ENCODE results near the gene EPB41L4B. TPM values are rescaled to one million over a fixed set of nuclear protein-coding genes. Genes with fewer than 3 reads are reported as not detected.

The EPB41L4B gene
- total and polyA plus RNA-seq, 2 donors from 2014 or later: 6.5 to 7.7 TPM

DNA sequence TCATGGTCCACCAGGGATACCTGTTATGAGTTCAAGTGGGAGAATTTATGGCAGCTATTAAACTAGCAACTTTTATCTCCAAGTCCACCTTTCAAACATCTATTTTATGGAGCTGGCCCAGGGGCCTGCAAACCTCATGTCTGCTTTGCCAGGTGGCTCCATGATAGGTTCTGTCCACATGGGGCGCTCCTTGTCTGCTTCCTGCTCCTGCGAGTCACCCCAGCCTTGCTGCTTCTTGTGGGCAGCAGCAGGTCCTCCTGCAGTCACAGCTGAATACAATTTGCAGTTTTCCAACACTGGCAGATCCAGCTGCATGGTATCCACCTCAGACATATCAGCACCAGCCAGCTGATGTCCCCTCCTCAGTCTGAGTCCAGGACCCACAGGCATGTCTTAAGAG lies 114.2 kb downstream of the EPB41L4B start:
- intact Hi-C loops (cut with DNase I): no loop called here
- H3K27ac ChIP-seq (ENCODE audit: low read depth in 2 of 2, low read length in 2 of 2): no peak overlapping the region
- H3K4me1 ChIP-seq (ENCODE audit: control insufficient read depth in 2 of 3, insufficient read depth in 2 of 3, low read depth in 1 of 3, low read length in 3 of 3): no peaks in the 10 kb centered on the region
- FAIRE-seq (no peak), DNase-seq (no peak)
- H3K27me3 ChIP-seq (ENCODE audit: control insufficient read depth, insufficient read depth, low read length): no peaks in the 10 kb centered on the region
- no peaks in the 10 kb centered on the region for H3K36me3 ChIP-seq (ENCODE audit: control insufficient read depth in 2 of 3, insufficient read depth in 3 of 3, low read length in 3 of 3)
- H3K9ac ChIP-seq (ENCODE audit: low read length in 3 of 3): no peak overlapping the region
- no peaks in the 10 kb centered on the region for H3K9me3 ChIP-seq (ENCODE audit: control insufficient read depth in 2 of 3, insufficient read depth in 1 of 3, low read length in 3 of 3)
- H3K4me3 ChIP-seq (ENCODE audit: low read length in 3 of 3): no peak overlapping the region
- TF ChIP-seq, protein P1, sequence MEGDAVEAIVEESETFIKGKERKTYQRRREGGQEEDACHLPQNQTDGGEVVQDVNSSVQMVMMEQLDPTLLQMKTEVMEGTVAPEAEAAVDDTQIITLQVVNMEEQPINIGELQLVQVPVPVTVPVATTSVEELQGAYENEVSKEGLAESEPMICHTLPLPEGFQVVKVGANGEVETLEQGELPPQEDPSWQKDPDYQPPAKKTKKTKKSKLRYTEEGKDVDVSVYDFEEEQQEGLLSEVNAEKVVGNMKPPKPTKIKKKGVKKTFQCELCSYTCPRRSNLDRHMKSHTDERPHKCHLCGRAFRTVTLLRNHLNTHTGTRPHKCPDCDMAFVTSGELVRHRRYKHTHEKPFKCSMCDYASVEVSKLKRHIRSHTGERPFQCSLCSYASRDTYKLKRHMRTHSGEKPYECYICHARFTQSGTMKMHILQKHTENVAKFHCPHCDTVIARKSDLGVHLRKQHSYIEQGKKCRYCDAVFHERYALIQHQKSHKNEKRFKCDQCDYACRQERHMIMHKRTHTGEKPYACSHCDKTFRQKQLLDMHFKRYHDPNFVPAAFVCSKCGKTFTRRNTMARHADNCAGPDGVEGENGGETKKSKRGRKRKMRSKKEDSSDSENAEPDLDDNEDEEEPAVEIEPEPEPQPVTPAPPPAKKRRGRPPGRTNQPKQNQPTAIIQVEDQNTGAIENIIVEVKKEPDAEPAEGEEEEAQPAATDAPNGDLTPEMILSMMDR (IDR thresholded peaks at IDR 0.05; ENCODE audit: borderline replicate concordance, extremely low read depth, insufficient read depth): no peak

DNA sequence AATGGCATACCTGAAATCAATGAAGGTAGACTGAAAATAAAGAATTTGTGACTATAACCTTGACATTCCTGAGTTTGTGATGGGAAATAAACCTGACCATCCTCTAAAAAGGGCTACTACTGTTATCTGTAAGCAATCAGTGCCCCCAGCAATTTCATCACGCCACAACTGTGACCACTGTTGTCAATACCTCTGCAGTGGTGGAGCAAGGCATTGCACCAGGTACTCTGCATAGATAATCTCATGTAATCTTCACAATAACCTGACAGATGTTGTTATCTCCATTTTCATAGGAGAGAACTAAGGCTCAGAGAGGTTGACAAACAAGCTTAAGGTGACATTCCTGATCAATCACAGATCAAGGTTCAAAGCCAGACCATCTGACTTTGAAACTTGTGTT lies 115.3 kb downstream of the EPB41L4B start:
- Histone ChIP-seq H3K9me3 (ENCODE audit: control insufficient read depth in 2 of 3, insufficient read depth in 1 of 3, low read length in 3 of 3) (no peaks in the 10 kb centered on the region), H3K36me3 (ENCODE audit: control insufficient read depth in 2 of 3, insufficient read depth in 3 of 3, low read length in 3 of 3) (no peaks in the 10 kb centered on the region), H3K27me3 (ENCODE audit: control insufficient read depth, insufficient read depth, low read length) (no peaks in the 10 kb centered on the region), H3K27ac (ENCODE audit: low read depth in 2 of 2, low read length in 2 of 2) (no peak overlapping the region), H3K4me3 (ENCODE audit: low read length in 3 of 3) (no peak overlapping the region), H3K9ac (ENCODE audit: low read length in 3 of 3) (no peak overlapping the region), H3K4me1 (ENCODE audit: control insufficient read depth in 2 of 3, insufficient read depth in 2 of 3, low read depth in 1 of 3, low read length in 3 of 3) (no peaks in the 10 kb centered on the region)
- intact Hi-C loops (cut with DNase I): no loop called here
- FAIRE-seq (no peak), DNase-seq (no peak)
- TF ChIP-seq, protein P1 (IDR thresholded peaks at IDR 0.05; ENCODE audit: borderline replicate concordance, extremely low read depth, insufficient read depth): no peak

DNA sequence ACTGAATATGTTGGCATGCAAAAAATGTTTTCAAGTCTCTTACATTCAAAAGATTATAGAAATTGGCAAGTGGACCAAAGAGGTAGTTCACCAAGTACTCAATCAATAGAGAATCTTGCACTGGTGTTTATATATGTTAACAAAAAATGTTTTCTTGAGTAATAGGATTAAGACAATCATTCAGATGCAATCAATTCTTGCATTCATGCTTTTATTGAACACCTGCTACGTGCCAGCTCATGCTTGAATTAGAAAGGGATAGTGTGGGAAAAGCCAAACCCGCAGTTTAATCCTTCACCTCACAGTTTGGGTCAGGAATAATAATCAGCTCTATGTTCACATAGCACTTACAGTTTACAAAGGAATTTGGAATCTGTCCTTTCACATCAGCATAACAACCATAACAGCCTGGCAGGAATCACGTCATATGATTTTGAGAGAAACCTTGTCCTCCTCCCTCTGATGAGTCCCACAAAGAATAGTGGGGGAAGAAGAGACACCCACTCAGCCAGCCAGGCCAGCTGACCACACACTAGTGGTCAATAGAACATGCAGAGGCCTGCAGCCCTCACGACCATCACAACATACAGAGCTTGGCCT lies 117.0 kb downstream of the EPB41L4B start:
- H3K36me3 ChIP-seq (ENCODE audit: control insufficient read depth in 2 of 3, insufficient read depth in 3 of 3, low read length in 3 of 3): no peaks in the 10 kb centered on the region
- no peak overlapping the region for H3K4me3 ChIP-seq (ENCODE audit: low read length in 3 of 3)
- H3K4me1 ChIP-seq (ENCODE audit: control insufficient read depth in 2 of 3, insufficient read depth in 2 of 3, low read depth in 1 of 3, low read length in 3 of 3): no peaks in the 10 kb centered on the region
- intact Hi-C loops (cut with DNase I): no loop called here
- TF ChIP-seq, protein P1 (IDR thresholded peaks at IDR 0.05; ENCODE audit: borderline replicate concordance, extremely low read depth, insufficient read depth): no peak
- no peak overlapping the region for H3K27ac ChIP-seq (ENCODE audit: low read depth in 2 of 2, low read length in 2 of 2)
- DNase-seq: no peak
- H3K9ac ChIP-seq (ENCODE audit: low read length in 3 of 3): no peak overlapping the region
- no peaks in the 10 kb centered on the region for H3K27me3 ChIP-seq (ENCODE audit: control insufficient read depth, insufficient read depth, low read length)
- no peaks in the 10 kb centered on the region for H3K9me3 ChIP-seq (ENCODE audit: control insufficient read depth in 2 of 3, insufficient read depth in 1 of 3, low read length in 3 of 3)
- FAIRE-seq: no peak

DNA sequence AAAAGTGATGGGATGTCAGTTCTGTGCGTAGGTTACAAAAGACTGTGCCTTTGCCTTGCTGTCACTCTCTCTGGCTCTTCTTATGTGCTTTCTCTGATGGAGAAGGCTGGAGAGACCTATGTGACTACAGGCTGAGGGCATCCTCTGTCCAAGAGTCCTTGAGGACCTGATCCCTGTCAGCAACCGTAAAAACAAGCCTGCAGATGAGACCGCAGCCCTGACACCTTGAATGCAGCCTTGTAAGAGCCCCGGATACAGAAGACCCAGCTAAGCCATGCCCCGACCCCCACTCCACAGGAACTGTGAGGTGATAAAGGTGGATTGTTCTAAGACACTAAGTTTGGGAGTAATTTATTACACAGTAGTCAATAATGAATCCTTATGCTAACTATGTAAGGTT lies 121.2 kb downstream of the EPB41L4B start:
- H3K27me3 ChIP-seq (ENCODE audit: control insufficient read depth, insufficient read depth, low read length): no peaks in the 10 kb centered on the region
- no peak overlapping the region for H3K4me3 ChIP-seq (ENCODE audit: low read length in 3 of 3)
- H3K27ac ChIP-seq (ENCODE audit: low read depth in 2 of 2, low read length in 2 of 2): no peak overlapping the region
- H3K36me3 ChIP-seq (ENCODE audit: control insufficient read depth in 2 of 3, insufficient read depth in 3 of 3, low read length in 3 of 3): no peaks in the 10 kb centered on the region
- DNase-seq: no peak
- H3K4me1 ChIP-seq (ENCODE audit: control insufficient read depth in 2 of 3, insufficient read depth in 2 of 3, low read depth in 1 of 3, low read length in 3 of 3): no peaks in the 10 kb centered on the region
- no peaks in the 10 kb centered on the region for H3K9me3 ChIP-seq (ENCODE audit: control insufficient read depth in 2 of 3, insufficient read depth in 1 of 3, low read length in 3 of 3)
- H3K9ac ChIP-seq (ENCODE audit: low read length in 3 of 3): no peak overlapping the region
- no peak for FAIRE-seq
- TF ChIP-seq, protein P1 (IDR thresholded peaks at IDR 0.05; ENCODE audit: borderline replicate concordance, extremely low read depth, insufficient read depth): no peak
- intact Hi-C loops (cut with DNase I): no loop called here

All from kidney (tissue), 14 donors.